Rectal smooth muscle tissue (tissue), 1 donor: ENCODE results near the gene FLNC.

Source experiments
- H3K27ac ChIP-seq: one replicate; pipeline ENCODE4 v1.7.0; 2013; ENCODE audit warnings: low read depth, low read length, inconsistent platforms
- H3K27me3 ChIP-seq: one replicate; pipeline ENCODE4 v1.7.0; 2013; ENCODE audit warnings: low read length; ENCODE audit not compliant: control insufficient read depth, insufficient read depth
- H3K36me3 ChIP-seq: one replicate; pipeline ENCODE4 v1.7.0; 2013; ENCODE audit warnings: low read length; ENCODE audit not compliant: control insufficient read depth, insufficient read depth
- H3K4me1 ChIP-seq: one replicate; pipeline ENCODE4 v1.7.0; 2013; ENCODE audit warnings: low read length; ENCODE audit not compliant: control insufficient read depth, insufficient read depth
- H3K4me3 ChIP-seq: one replicate; pipeline ENCODE4 v1.7.0; 2013; ENCODE audit warnings: low read length
- H3K9ac ChIP-seq: one replicate; pipeline ENCODE4 v1.7.0; 2013; ENCODE audit warnings: low read length

FLNC gene

GRCh38 chr7:128893251-128894100 is 63.3 kb downstream of the FLNC start:
- peaks cover 14% of the 10 kb centered on the region for H3K27me3 ChIP-seq
- no peak overlapping the region for H3K4me3 ChIP-seq
- H3K27ac ChIP-seq: no peak overlapping the region
- H3K9ac ChIP-seq: no peak overlapping the region
- H3K4me1 ChIP-seq: no peaks in the 10 kb centered on the region
- no peaks in the 10 kb centered on the region for H3K36me3 ChIP-seq

DNA sequence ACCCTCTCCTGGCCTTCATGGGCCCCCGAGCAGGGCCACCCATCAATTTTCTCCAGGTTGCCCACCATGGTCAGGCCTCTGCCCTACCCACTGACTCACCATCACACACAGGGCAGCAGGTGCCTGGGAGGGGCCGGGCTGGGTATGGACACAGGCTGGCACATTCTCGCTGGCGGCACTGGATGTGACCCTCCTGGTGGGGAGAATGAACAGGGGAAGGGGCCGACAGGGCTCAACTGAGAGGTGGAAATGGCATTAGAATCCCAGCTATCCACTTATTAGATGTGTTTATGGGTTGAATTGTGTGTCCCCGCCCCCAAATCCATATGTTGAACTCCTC is 63.9 kb downstream of the FLNC start:
- H3K27ac ChIP-seq: no peak overlapping the region

GRCh38 chr7:128895320-128895719 is 65.1 kb downstream of the FLNC start:
- Histone ChIP-seq H3K4me3 (no peak overlapping the region), H3K9ac (no peak overlapping the region), H3K27ac (no peak overlapping the region), H3K36me3 (no peaks in the 10 kb centered on the region), H3K27me3 (peaks cover 9% of the 10 kb centered on the region), H3K4me1 (no peaks in the 10 kb centered on the region)

More for the DNA sequence above, 63.9 kb downstream of the FLNC start:
- H3K27me3 ChIP-seq: peaks cover 12% of the 10 kb centered on the region
- no peaks in the 10 kb centered on the region for H3K4me1 ChIP-seq
- H3K9ac ChIP-seq: no peak overlapping the region
- no peaks in the 10 kb centered on the region for H3K36me3 ChIP-seq
- H3K4me3 ChIP-seq: no peak overlapping the region

GRCh38 chr7:128899392-128899791 is 69.2 kb downstream of the FLNC start:
- no peaks in the 10 kb centered on the region for H3K4me1 ChIP-seq
- no peak overlapping the region for H3K27ac ChIP-seq
- H3K9ac ChIP-seq: no peak overlapping the region
- no peaks in the 10 kb centered on the region for H3K36me3 ChIP-seq
- no peak overlapping the region for H3K4me3 ChIP-seq
- peaks cover 3% of the 10 kb centered on the region for H3K27me3 ChIP-seq

- no peak overlapping the region for H3K9ac ChIP-seq
- no peak overlapping the region for H3K27ac ChIP-seq
- H3K4me3 ChIP-seq: no peak overlapping the region
- peaks cover 3% of the 10 kb centered on the region for H3K27me3 ChIP-seq
- H3K4me1 ChIP-seq: no peaks in the 10 kb centered on the region
- H3K36me3 ChIP-seq: no peaks in the 10 kb centered on the region
These were observed 70.0 kb downstream of the FLNC start for GRCh38 chr7:128900237-128900636.

DNA sequence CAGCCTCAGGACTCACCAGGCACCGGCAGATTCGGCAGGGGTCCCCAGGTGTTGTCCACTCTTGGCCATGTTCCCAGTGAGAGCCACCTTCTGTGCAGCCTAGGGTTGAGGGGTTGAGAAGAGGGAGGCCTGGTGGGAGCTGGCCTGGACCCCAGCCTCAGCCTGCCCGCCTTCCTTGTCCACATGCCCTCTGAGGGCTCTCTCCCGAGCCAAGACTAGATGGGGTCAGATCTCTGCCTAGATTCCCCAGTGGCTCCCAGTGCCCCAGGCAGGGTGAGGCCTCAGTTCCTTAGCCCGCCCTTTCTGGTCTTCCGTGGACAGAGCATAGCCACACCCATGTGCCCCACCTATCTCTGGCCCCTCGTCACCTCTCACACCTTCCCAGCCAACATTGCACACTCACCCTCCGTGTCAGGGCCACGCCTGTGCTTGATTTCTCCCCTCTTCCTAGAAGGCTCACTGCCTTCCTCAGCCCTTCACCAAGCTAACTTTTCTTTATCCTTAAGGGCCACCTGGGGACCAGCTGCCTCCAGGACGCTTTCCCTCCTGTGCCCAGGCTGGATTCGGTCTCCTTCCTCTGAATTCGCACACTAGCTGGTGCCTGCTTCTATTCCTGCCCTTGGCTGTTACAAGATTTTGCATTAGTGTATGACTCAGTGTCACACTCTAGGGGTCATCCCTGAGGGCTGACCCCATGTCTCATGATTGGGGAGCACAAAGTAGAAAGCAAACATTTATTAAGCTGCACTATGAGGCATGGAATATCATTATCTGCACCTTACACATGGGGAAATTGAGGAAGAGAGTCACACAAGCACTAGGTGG is 72.8 kb downstream of the FLNC start:
- H3K9ac ChIP-seq: no peak overlapping the region
- H3K27ac ChIP-seq: no peak overlapping the region
- H3K4me1 ChIP-seq: no peaks in the 10 kb centered on the region
- peaks cover 3% of the 10 kb centered on the region for H3K27me3 ChIP-seq
- H3K4me3 ChIP-seq: no peak overlapping the region
- no peaks in the 10 kb centered on the region for H3K36me3 ChIP-seq

GRCh38 chr7:128903621-128904361 is 73.6 kb downstream of the FLNC start:
- H3K27me3 ChIP-seq: peaks cover 7% of the 10 kb centered on the region

GRCh38 chr7:128904381-128905197 is 74.4 kb downstream of the FLNC start:
- H3K27ac ChIP-seq: no peak overlapping the region
- H3K4me1 ChIP-seq: peaks cover 4% of the 10 kb centered on the region
- H3K9ac ChIP-seq: no peak overlapping the region
- H3K36me3 ChIP-seq: no peaks in the 10 kb centered on the region
- peaks cover 12% of the 10 kb centered on the region for H3K27me3 ChIP-seq
- no peak overlapping the region for H3K4me3 ChIP-seq

More at GRCh38 chr7:128903621-128904361, 73.6 kb downstream of the FLNC start:
- no peaks in the 10 kb centered on the region for H3K36me3 ChIP-seq
- no peak overlapping the region for H3K27ac ChIP-seq
- no peaks in the 10 kb centered on the region for H3K4me1 ChIP-seq
- no peak overlapping the region for H3K9ac ChIP-seq
- H3K4me3 ChIP-seq: no peak overlapping the region

DNA sequence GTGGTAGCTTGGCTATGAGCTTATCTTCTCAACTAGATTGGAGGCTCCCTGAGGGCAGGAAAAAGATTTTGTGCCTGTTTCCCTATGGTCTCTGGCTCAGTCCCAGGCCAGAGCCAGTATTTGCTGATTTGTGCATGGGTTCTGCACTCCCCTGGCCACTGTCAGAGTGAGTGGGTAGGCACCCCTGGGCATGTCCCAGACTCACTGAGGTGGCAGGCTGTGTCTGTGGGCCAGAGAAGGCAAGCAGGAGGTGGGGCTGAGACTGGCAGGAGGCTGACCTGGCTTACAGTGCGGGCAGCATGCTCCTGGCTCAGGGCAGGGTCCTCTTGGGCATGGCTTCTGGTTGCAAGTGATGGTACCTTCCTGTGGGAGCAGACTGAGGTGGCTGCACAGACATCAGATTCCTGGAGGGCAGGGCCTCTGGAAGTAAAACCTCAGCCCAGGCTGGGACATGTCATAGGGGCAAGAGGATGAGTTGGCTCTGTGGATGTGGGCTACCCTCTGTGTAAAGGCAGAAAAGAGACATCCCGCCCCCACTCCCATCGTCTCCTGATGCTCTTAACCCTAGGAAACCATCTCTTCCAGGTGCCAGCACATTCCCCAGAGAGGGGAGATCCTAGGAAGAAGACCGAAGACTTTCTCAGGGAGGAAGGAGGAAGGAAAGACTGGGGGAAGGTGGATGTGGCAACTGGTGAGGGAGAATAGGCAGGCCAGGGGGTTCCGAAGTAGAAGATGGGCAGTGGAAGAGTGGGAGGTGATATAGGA is 76.0 kb downstream of the FLNC start:
- Histone ChIP-seq H3K36me3 (no peaks in the 10 kb centered on the region), H3K9ac (no peak overlapping the region), H3K4me1 (peaks cover 4% of the 10 kb centered on the region), H3K27me3 (peaks cover 12% of the 10 kb centered on the region), H3K4me3 (no peak overlapping the region), H3K27ac (no peak overlapping the region)

DNA sequence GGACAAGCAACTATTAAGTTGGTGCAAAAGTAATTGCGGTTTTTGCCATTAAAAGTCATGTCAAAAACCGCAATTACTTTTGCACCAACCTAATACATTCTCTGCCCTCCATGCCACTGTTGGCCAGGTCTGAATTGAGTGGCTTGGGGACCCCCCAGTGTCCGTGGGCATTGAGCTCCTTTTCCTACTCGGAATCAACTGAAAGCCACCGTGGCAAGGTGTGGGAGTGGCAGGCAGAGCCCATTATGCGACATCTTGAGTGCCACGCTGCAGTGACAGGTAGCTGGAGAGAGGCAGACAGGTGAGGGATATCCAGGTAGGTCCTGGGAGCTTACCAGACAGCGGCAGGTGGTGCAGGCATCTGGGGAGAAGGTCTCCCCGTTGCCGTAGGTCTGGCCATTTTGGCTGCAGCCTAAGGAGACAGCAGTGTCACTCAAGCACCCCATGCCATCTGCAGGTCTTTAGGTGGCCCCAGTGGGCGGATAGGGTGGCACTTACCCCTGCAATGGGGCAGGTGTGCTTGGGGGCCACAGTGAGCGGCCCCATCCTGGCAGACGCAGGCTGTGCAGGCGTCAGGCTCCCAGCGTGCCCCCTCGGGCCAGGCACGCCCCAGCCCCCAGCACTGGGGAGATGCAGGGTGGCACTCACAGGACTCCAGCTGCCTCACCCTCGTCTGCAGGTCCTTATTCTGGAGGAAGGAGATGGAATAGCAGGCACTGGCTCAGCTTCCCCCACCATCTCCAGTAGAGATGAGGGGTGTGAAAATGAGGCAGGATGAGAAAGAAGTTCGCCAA is 76.8 kb downstream of the FLNC start:
- no peaks in the 10 kb centered on the region for H3K36me3 ChIP-seq
- H3K27ac ChIP-seq: no peak overlapping the region
- H3K9ac ChIP-seq: no peak overlapping the region
- no peak overlapping the region for H3K4me3 ChIP-seq
- peaks cover 4% of the 10 kb centered on the region for H3K4me1 ChIP-seq
- H3K27me3 ChIP-seq: peaks cover 10% of the 10 kb centered on the region
